Measurements from ENCODE around the gene RGS12.

RGS12 gene

GRCh38 chr4:3338321-3338838 lies 45.6 kb downstream of the RGS12 start:
- DNase-seq (ENCODE audit: low read depth): no peak
- TF ChIP-seq CTCF (IDR thresholded peaks at IDR 0.05; ENCODE audit: insufficient read depth, low read depth, low read length, missing control alignments): no peak
- H3K4me3 ChIP-seq (ENCODE audit: low read depth, low read length): no peak overlapping the region

GRCh38 chr4:3338976-3339531 lies 46.2 kb downstream of the RGS12 start:
- DNase-seq (ENCODE audit: low read depth): no peak
- no peak for TF ChIP-seq CTCF (IDR thresholded peaks at IDR 0.05; ENCODE audit: insufficient read depth, low read depth, low read length, missing control alignments)
- no peak overlapping the region for H3K4me3 ChIP-seq (ENCODE audit: low read depth, low read length)

GRCh38 chr4:3339577-3339976 lies 46.8 kb downstream of the RGS12 start:
- no peak for DNase-seq (ENCODE audit: low read depth)
- no peak for TF ChIP-seq CTCF (IDR thresholded peaks at IDR 0.05; ENCODE audit: insufficient read depth, low read depth, low read length, missing control alignments)
- H3K4me3 ChIP-seq (ENCODE audit: low read depth, low read length): no peak overlapping the region

GRCh38 chr4:3340038-3340699 lies 47.3 kb downstream of the RGS12 start:
- no peak for TF ChIP-seq CTCF (IDR thresholded peaks at IDR 0.05; ENCODE audit: insufficient read depth, low read depth, low read length, missing control alignments)
- DNase-seq (ENCODE audit: low read depth): no peak
- no peak overlapping the region for H3K4me3 ChIP-seq (ENCODE audit: low read depth, low read length)

- H3K4me3 ChIP-seq (ENCODE audit: low read depth, low read length): no peak overlapping the region
- TF ChIP-seq CTCF (IDR thresholded peaks at IDR 0.05; ENCODE audit: insufficient read depth, low read depth, low read length, missing control alignments): no peak
- no peak for DNase-seq (ENCODE audit: low read depth)
Observed at GRCh38 chr4:3340700-3341083, 47.9 kb downstream of the RGS12 start.

GRCh38 chr4:3341760-3342159 lies 48.9 kb downstream of the RGS12 start:
- no peak for TF ChIP-seq CTCF (IDR thresholded peaks at IDR 0.05; ENCODE audit: insufficient read depth, low read depth, low read length, missing control alignments)
- DNase-seq (ENCODE audit: low read depth): no peak
- no peak overlapping the region for H3K4me3 ChIP-seq (ENCODE audit: low read depth, low read length)

All from GM12865 (cell line).